HEK293 (cell line): ENCODE measurements around the gene NINL.
A peak's percentile ranks its signal among the peaks of the same experiment; 100 is the strongest.

ENCODE experiments used
- CTCF ChIA-PET: fragments of 350-600 bp; formaldehyde crosslinking; extraction: SDS; loops from one replicate; lab custom pipeline; 2021; ENCODE audit warnings: antibody characterized with exemption; lab: Yijun Ruan, JAX
- POLR2A ChIA-PET: fragments of 300-600 bp; formaldehyde crosslinking; extraction: SDS; loops from one replicate; lab custom pipeline; 2020; ENCODE audit warnings: antibody characterized with exemption, inconsistent platforms; lab: Yijun Ruan, JAX
- H3K27ac ChIP-seq: fragments of 200-500 bp; sonication (Bioruptor generic); 2 replicates; pipeline ENCODE4 v1.5.1; 2014; ENCODE audit warnings: low read depth, low read length, control low read depth, inconsistent platforms; ENCODE audit errors: extremely low read depth
- H3K36me3 ChIP-seq, 2 experiments: fragments of 200-500 bp in 1 of 2; sonication (Bioruptor generic) in 1 of 2; 1 replicate in 1 of 2; 2 replicates in 1 of 2; pipeline ENCODE4 v1.5.1; 2014 to 2017; ENCODE audit warnings: inconsistent platforms in 2 of 2, low read length in 2 of 2; ENCODE audit not compliant: control insufficient read depth in 2 of 2, insufficient read depth in 1 of 2
- H3K4me1 ChIP-seq: fragments of 200-500 bp; sonication (Bioruptor generic); 2 replicates; pipeline ENCODE4 v1.5.1; 2014; ENCODE audit warnings: mild to moderate bottlenecking, low read length, inconsistent platforms; ENCODE audit not compliant: control insufficient read depth, insufficient read depth
- H3K4me3 ChIP-seq: 2 replicates; pipeline ENCODE4 v1.5.1; 2011; ENCODE audit warnings: low read depth, mild to moderate bottlenecking, control low read depth, low read length, moderate library complexity
- H3K9me3 ChIP-seq: fragments of 200-500 bp; sonication (Bioruptor generic); 2 replicates; pipeline ENCODE4 v1.5.1; 2014; ENCODE audit warnings: low read depth, low read length, inconsistent platforms; ENCODE audit not compliant: control insufficient read depth, insufficient read depth
- EGR2 ChIP-seq: fragments of 450-650 bp; formaldehyde crosslinking; IDR thresholded peaks from 2 replicates; pipeline ENCODE4 v1.5.1; 2016; ENCODE audit warnings: low read depth, missing biosample characterization, missing genetic modification characterization
- ELK4 ChIP-seq: IDR thresholded peaks from 2 replicates; pipeline ENCODE4 v1.6.1; 2011; ENCODE audit warnings: mild to moderate bottlenecking, low read depth, low read length, borderline replicate concordance
- FEZF1 ChIP-seq: fragments of 450-650 bp; formaldehyde crosslinking; IDR thresholded peaks from 2 replicates; pipeline ENCODE4 v1.5.1; 2016; ENCODE audit warnings: missing biosample characterization, missing genetic modification characterization
- GFI1B ChIP-seq: fragments of 450-650 bp; formaldehyde crosslinking; IDR thresholded peaks from 2 replicates; pipeline ENCODE4 v1.5.1; 2016; ENCODE audit warnings: missing biosample characterization, missing genetic modification characterization
- GLI2 ChIP-seq: fragments of 450-650 bp; formaldehyde crosslinking; IDR thresholded peaks from 2 replicates; pipeline ENCODE4; 2017; ENCODE audit warnings: missing biosample characterization, missing genetic modification characterization, low read depth, borderline replicate concordance
- KLF10 ChIP-seq: fragments of 450-650 bp; IDR thresholded peaks from 2 replicates; pipeline ENCODE4 v1.5.1; 2018; ENCODE audit warnings: missing biosample characterization, mild to moderate bottlenecking, missing genetic modification characterization
- KLF16 ChIP-seq: fragments of 450-650 bp; formaldehyde crosslinking; IDR thresholded peaks from 2 replicates; pipeline ENCODE4 v1.5.1; 2017; ENCODE audit warnings: missing biosample characterization, missing genetic modification characterization
- MYNN ChIP-seq: fragments of 450-650 bp; formaldehyde crosslinking; IDR thresholded peaks from 2 replicates; pipeline ENCODE4 v1.5.1; 2016; ENCODE audit warnings: missing biosample characterization, missing genetic modification characterization, borderline replicate concordance
- REST ChIP-seq: fragments of 450-650 bp; formaldehyde crosslinking; IDR thresholded peaks from 2 replicates; pipeline ENCODE4 v1.5.1; 2016; ENCODE audit warnings: missing biosample characterization, missing genetic modification characterization
- TCF7L2 ChIP-seq: IDR thresholded peaks from 2 replicates; pipeline ENCODE4 v1.6.1; 2011; ENCODE audit warnings: low read depth, mild to moderate bottlenecking, inconsistent platforms, low read length, moderate library complexity, borderline replicate concordance
- ZBTB48 ChIP-seq: fragments of 450-650 bp; formaldehyde crosslinking; IDR thresholded peaks from 2 replicates; pipeline ENCODE4 v1.5.1; 2016; ENCODE audit warnings: missing biosample characterization, missing genetic modification characterization
- ZNF112 ChIP-seq: fragments of 450-650 bp; formaldehyde crosslinking; IDR thresholded peaks from 2 replicates; pipeline ENCODE4 v1.5.0; 2017; ENCODE audit warnings: missing biosample characterization, missing genetic modification characterization
- ZNF148 ChIP-seq: fragments of 450-650 bp; formaldehyde crosslinking; IDR thresholded peaks from 2 replicates; pipeline ENCODE4 v1.5.0; 2017; ENCODE audit warnings: missing biosample characterization, missing genetic modification characterization, borderline replicate concordance
- ZNF175 ChIP-seq: fragments of 450-650 bp; formaldehyde crosslinking; IDR thresholded peaks from 2 replicates; pipeline ENCODE4 v1.5.1; 2016; ENCODE audit warnings: missing biosample characterization, missing genetic modification characterization
- ZNF248 ChIP-seq: fragments of 450-650 bp; formaldehyde crosslinking; IDR thresholded peaks from 2 replicates; pipeline ENCODE4 v1.5.1; 2017; ENCODE audit warnings: missing biosample characterization, missing genetic modification characterization
- ZNF366 ChIP-seq: fragments of 450-650 bp; formaldehyde crosslinking; conservative IDR thresholded peaks from 2 replicates; pipeline ENCODE4 v1.5.1; 2016; ENCODE audit warnings: missing biosample characterization, missing genetic modification characterization
- ZNF423 ChIP-seq: fragments of 450-650 bp; formaldehyde crosslinking; IDR thresholded peaks from 2 replicates; pipeline ENCODE4 v1.5.1; 2016; ENCODE audit warnings: missing biosample characterization, missing genetic modification characterization
- ZNF514 ChIP-seq: fragments of 450-650 bp; formaldehyde crosslinking; IDR thresholded peaks from 2 replicates; pipeline ENCODE4 v1.5.1; 2016; ENCODE audit warnings: missing biosample characterization, missing genetic modification characterization
- ZNF530 ChIP-seq: fragments of 450-650 bp; formaldehyde crosslinking; IDR thresholded peaks from 2 replicates; pipeline ENCODE4 v1.5.1; 2016; ENCODE audit warnings: low read depth, missing biosample characterization, missing genetic modification characterization
- ZNF549 ChIP-seq: fragments of 450-650 bp; IDR thresholded peaks from 2 replicates; pipeline ENCODE4 v1.5.1; 2018; ENCODE audit warnings: missing biosample characterization, missing genetic modification characterization, mild to moderate bottlenecking, inconsistent platforms, moderate library complexity
- ZSCAN4 ChIP-seq: fragments of 450-650 bp; formaldehyde crosslinking; IDR thresholded peaks from 2 replicates; pipeline ENCODE4 v1.5.1; 2017; ENCODE audit warnings: missing biosample characterization, missing genetic modification characterization
- ZXDB ChIP-seq: fragments of 450-650 bp; formaldehyde crosslinking; IDR thresholded peaks from 2 replicates; pipeline ENCODE4 v1.5.1; 2016; ENCODE audit warnings: missing biosample characterization, missing genetic modification characterization

Gene NINL

GRCh38 chr20:25489221-25489871, 96.0 kb downstream of the NINL start:
- Histone ChIP-seq H3K27ac (no peak overlapping the region), H3K4me3 (no peak overlapping the region), H3K36me3 (peaks cover 0 to 56% of the 10 kb centered on the region in 2 experiments; a peak in 2 of 3 replicates), H3K9me3 (no peaks in the 10 kb centered on the region), H3K4me1 (no peaks in the 10 kb centered on the region)
- ChIA-PET CTCF (interaction anchor here (0.6 kb wide), 1 partner anchor 27 kb away, joined by 3 read pairs; no protein-coding TSS in a partner anchor), POLR2A (no interaction called here)
- TF ChIP-seq ZSCAN4 (tag by site-specific recombination): no peak
- TF ChIP-seq EGR2: peak; percentile 22; the same call in 1 of the 2 replicates
- TF ChIP-seq ELK4: no peak
- no peak for TF ChIP-seq TCF7L2
- TF ChIP-seq ZNF514 (tag by site-specific recombination): no peak
- no peak for TF ChIP-seq MYNN

- POLR2A ChIA-PET: interaction anchor here (0.6 kb wide), 1 partner anchor 99 kb away, joined by 3 read pairs; no protein-coding TSS in a partner anchor
- H3K4me1 ChIP-seq: no peaks in the 10 kb centered on the region
- peaks cover 0 to 66% of the 10 kb centered on the region in 2 experiments; a peak in 2 of 3 replicates for H3K36me3 ChIP-seq
- CTCF ChIA-PET: interaction anchor here (0.8 to 1.8 kb wide), 2 partner anchors 12 to 17 kb away, joined by 3 to 4 read pairs; no protein-coding TSS in a partner anchor
- no peak overlapping the region for H3K4me3 ChIP-seq
- H3K9me3 ChIP-seq: no peaks in the 10 kb centered on the region
- H3K27ac ChIP-seq: no peak overlapping the region
- TF ChIP-seq ZNF112 (tag by site-specific recombination) (no peak), GLI2 (no peak), ZNF148 (tag by site-specific recombination) (no peak), ZNF530 (no peak)
Observed at GRCh38 chr20:25487975-25488374, 97.4 kb downstream of the NINL start.

- ChIA-PET CTCF (interaction anchor here (1.8 kb wide), 1 partner anchor 17 kb away, joined by 4 read pairs; no protein-coding TSS in a partner anchor), POLR2A (no interaction called here)
- Histone ChIP-seq H3K4me1 (no peaks in the 10 kb centered on the region), H3K9me3 (no peaks in the 10 kb centered on the region), H3K4me3 (no peak overlapping the region), H3K36me3 (peaks cover 0 to 66% of the 10 kb centered on the region in 2 experiments; a peak in 2 of 3 replicates), H3K27ac (no peak overlapping the region)
- TF ChIP-seq ZBTB48 (tag by site-specific recombination) (no peak), GFI1B (tag by site-specific recombination) (no peak), REST (tag by site-specific recombination) (no peak), ZNF248 (tag by site-specific recombination) (no peak), ZNF423 (tag by site-specific recombination) (no peak), KLF16 (tag by site-specific recombination) (no peak), ZNF175 (tag by site-specific recombination) (no peak), KLF10 (tag by site-specific recombination) (no peak), ZXDB (tag by site-specific recombination) (no peak), FEZF1 (tag by site-specific recombination) (no peak), ZNF549 (no peak), ZNF366 (no peak)
Observed at GRCh38 chr20:25487306-25487705, 98.0 kb downstream of the NINL start.
